Uterus (tissue), 2 donors: Measurements from ENCODE around the gene RAD51B.

ENCODE experiments used
- POLR2A ChIP-seq, 2 donors: fragments of 450-650 bp; IDR thresholded peaks; one replicate each; pipeline ENCODE4 v1.6.1; 2016; ENCODE audit warnings: antibody characterized with exemption in 2 of 2, mild to moderate bottlenecking in 1 of 2, moderate library complexity in 1 of 2
- TF ChIP-seq, protein P1 (sequence below), 4 experiments: fragments of 200-600 bp in 2 of 4; fragments of 450-650 bp in 2 of 4; sonication (generic) in 2 of 4; IDR thresholded peaks; one replicate each; pipeline ENCODE4 v1.5.1; 2016 to 2019; ENCODE audit warnings: antibody characterized with exemption in 4 of 4, mild to moderate bottlenecking in 2 of 4, moderate library complexity in 1 of 4

GRCh38 chr14:68176687-68177086, 357.1 kb downstream of the RAD51B start:
- TF ChIP-seq, protein P1, sequence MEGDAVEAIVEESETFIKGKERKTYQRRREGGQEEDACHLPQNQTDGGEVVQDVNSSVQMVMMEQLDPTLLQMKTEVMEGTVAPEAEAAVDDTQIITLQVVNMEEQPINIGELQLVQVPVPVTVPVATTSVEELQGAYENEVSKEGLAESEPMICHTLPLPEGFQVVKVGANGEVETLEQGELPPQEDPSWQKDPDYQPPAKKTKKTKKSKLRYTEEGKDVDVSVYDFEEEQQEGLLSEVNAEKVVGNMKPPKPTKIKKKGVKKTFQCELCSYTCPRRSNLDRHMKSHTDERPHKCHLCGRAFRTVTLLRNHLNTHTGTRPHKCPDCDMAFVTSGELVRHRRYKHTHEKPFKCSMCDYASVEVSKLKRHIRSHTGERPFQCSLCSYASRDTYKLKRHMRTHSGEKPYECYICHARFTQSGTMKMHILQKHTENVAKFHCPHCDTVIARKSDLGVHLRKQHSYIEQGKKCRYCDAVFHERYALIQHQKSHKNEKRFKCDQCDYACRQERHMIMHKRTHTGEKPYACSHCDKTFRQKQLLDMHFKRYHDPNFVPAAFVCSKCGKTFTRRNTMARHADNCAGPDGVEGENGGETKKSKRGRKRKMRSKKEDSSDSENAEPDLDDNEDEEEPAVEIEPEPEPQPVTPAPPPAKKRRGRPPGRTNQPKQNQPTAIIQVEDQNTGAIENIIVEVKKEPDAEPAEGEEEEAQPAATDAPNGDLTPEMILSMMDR (IDR thresholded peaks at IDR 0.05): no peak
- TF ChIP-seq POLR2A (IDR thresholded peaks at IDR 0.05): no peak
